Measurements from ENCODE around the gene IL4R. TPM values are rescaled to one million over a fixed set of nuclear protein-coding genes. Genes with fewer than 3 reads are reported as not detected.

The IL4R gene
- total RNA-seq, 1 donor from 2014 or later, result 7.8 TPM

DNA sequence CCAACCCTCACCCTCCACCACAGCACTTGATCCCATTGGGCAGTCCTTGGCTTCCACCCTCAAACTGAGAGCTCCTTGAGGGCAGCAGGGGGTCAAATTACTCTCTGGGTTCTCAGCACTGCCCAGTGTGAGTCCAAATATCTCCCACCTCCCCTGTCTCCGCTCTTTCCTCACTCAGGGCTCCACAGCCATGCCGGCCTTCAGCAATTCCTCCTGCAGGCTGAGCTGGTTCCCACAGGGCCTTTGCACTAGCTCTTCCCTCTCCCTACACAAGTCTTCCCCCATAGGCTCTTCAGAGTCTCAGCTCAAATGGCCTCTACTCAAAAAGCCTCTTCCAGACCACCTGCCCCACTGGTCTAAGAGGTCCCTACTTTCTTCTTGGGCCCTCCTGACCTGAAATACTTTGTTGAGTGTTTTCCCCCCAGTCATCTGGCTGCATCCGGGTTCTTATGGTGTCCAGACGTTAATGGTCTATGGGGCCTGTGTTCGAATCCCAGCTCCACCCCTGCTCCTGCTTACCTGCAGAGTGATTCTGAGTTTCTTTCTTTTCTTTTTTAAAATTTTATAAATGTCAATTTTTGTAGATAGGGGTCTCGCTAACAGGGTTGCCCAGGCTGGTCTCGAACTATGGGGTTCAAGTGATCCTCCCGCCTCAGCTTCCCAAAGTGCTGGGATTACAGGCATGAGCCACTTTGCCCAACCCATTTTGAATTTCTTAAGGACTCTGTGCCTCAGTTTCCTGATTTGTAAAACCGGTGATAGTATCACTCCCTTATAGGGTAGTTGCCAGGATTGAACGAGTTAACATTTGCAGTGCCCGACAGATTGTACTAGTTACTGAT lies 973 bp upstream of the IL4R start:
- Histone ChIP-seq H3K9ac (ENCODE audit: low read depth in 1 of 3, low read length in 3 of 3) (peak overlapping the region; percentile 14 to 66 (median 62)), H3K27ac (ENCODE audit: low read depth, low read length) (peak overlapping the region; percentile 95)

GRCh38 chr16:27314161-27314723 lies 468 bp downstream of the IL4R start:
- Histone ChIP-seq H3K27ac (ENCODE audit: low read depth, low read length) (peak overlapping the region; percentile 95), H3K9ac (ENCODE audit: low read depth in 1 of 3, low read length in 3 of 3) (peak overlapping the region; percentile 82 to 85 (median 83)), H3K36me3 (ENCODE audit: control insufficient read depth in 3 of 3, insufficient read depth in 3 of 3, low read length in 3 of 3) (no peaks in the 10 kb centered on the region), H3K4me3 (ENCODE audit: low read length in 3 of 3) (peak overlapping the region; percentile 66 to 75 (median 69)), H3K4me1 (ENCODE audit: control insufficient read depth in 3 of 3, insufficient read depth in 3 of 3, low read length in 3 of 3) (peaks cover 12 to 35% (median 16%) of the 10 kb centered on the region in 3 donors), H3K27me3 (ENCODE audit: control insufficient read depth in 3 of 3, insufficient read depth in 3 of 3, low read length in 3 of 3) (peaks cover 2 to 27% (median 12%) of the 10 kb centered on the region in 3 donors), H3K9me3 (ENCODE audit: control insufficient read depth in 3 of 3, low read length in 3 of 3) (no peaks in the 10 kb centered on the region)

More for the DNA sequence above, 973 bp upstream of the IL4R start:
- peaks cover 0 to 3% (median 2%) of the 10 kb centered on the region in 3 donors for H3K9me3 ChIP-seq (ENCODE audit: control insufficient read depth in 3 of 3, low read length in 3 of 3)
- peaks cover 0 to 27% (median 12%) of the 10 kb centered on the region in 3 donors for H3K27me3 ChIP-seq (ENCODE audit: control insufficient read depth in 3 of 3, insufficient read depth in 3 of 3, low read length in 3 of 3)
- H3K4me1 ChIP-seq (ENCODE audit: control insufficient read depth in 3 of 3, insufficient read depth in 3 of 3, low read length in 3 of 3), result peaks cover 12 to 25% (median 13%) of the 10 kb centered on the region in 3 donors
- no peaks in the 10 kb centered on the region for H3K36me3 ChIP-seq (ENCODE audit: control insufficient read depth in 3 of 3, insufficient read depth in 3 of 3, low read length in 3 of 3)
- H3K4me3 ChIP-seq (ENCODE audit: low read length in 3 of 3), result peak overlapping the region; percentile 45 to 66 (median 60)

GRCh38 chr16:27314986-27315332 lies 1.2 kb downstream of the IL4R start:
- Histone ChIP-seq H3K4me3 (ENCODE audit: low read length in 3 of 3) (peak overlapping the region; percentile 52 to 62 (median 56)), H3K27ac (ENCODE audit: low read depth, low read length) (peak overlapping the region; percentile 95), H3K36me3 (ENCODE audit: control insufficient read depth in 3 of 3, insufficient read depth in 3 of 3, low read length in 3 of 3) (no peaks in the 10 kb centered on the region), H3K4me1 (ENCODE audit: control insufficient read depth in 3 of 3, insufficient read depth in 3 of 3, low read length in 3 of 3) (peaks cover 12 to 35% (median 16%) of the 10 kb centered on the region in 3 donors), H3K9ac (ENCODE audit: low read depth in 1 of 3, low read length in 3 of 3) (peak overlapping the region; percentile 13 to 85 (median 54)), H3K27me3 (ENCODE audit: control insufficient read depth in 3 of 3, insufficient read depth in 3 of 3, low read length in 3 of 3) (peaks cover 2 to 27% (median 12%) of the 10 kb centered on the region in 3 donors), H3K9me3 (ENCODE audit: control insufficient read depth in 3 of 3, low read length in 3 of 3) (no peaks in the 10 kb centered on the region)

DNA sequence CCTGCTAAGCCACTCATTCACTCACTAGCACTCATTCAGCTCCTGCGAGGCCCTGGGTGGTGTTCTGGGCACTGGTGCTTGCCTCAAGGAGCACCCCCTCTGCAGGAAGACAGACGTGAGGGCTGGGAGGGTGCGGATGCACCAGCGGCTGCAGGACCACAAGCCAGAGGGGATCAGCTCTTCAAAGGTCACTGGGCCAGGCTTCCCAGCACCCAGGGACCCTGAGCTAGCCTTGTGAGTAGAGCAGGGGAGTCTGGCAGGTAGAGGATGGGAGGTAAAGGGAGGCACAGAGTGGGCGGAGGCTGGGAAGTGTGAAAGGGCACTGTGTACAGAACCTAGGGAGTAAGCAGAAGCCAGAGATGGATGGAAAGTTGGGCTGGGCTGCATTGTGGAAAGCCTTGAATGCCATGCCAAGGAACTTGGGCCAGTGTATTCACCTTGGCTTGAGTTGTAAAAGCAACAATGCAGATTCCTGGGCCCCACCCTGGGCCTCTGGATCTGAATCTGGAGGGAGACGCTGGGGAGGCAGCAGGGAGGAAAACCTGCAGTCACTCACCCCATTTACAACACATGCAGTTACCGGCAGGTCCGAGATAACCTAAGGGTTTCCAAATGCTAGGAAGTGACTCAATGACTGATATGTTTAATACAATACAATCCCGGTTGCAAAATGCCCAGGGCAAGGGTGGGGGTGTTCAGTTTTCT lies 1.7 kb downstream of the IL4R start:
- Histone ChIP-seq H3K9me3 (ENCODE audit: control insufficient read depth in 3 of 3, low read length in 3 of 3) (no peaks in the 10 kb centered on the region), H3K36me3 (ENCODE audit: control insufficient read depth in 3 of 3, insufficient read depth in 3 of 3, low read length in 3 of 3) (no peaks in the 10 kb centered on the region), H3K27me3 (ENCODE audit: control insufficient read depth in 3 of 3, insufficient read depth in 3 of 3, low read length in 3 of 3) (peaks cover 2 to 27% (median 12%) of the 10 kb centered on the region in 3 donors), H3K4me3 (ENCODE audit: low read length in 3 of 3) (peak overlapping the region; percentile 52 to 62 (median 56)), H3K9ac (ENCODE audit: low read depth in 1 of 3, low read length in 3 of 3) (peak overlapping the region; percentile 13 to 85 (median 54)), H3K4me1 (ENCODE audit: control insufficient read depth in 3 of 3, insufficient read depth in 3 of 3, low read length in 3 of 3) (peaks cover 12 to 38% (median 16%) of the 10 kb centered on the region in 3 donors), H3K27ac (ENCODE audit: low read depth, low read length) (peak overlapping the region; percentile 95)

- H3K36me3 ChIP-seq (ENCODE audit: control insufficient read depth in 3 of 3, insufficient read depth in 3 of 3, low read length in 3 of 3), result no peaks in the 10 kb centered on the region
- peaks cover 12 to 42% (median 16%) of the 10 kb centered on the region in 3 donors for H3K4me1 ChIP-seq (ENCODE audit: control insufficient read depth in 3 of 3, insufficient read depth in 3 of 3, low read length in 3 of 3)
- H3K9me3 ChIP-seq (ENCODE audit: control insufficient read depth in 3 of 3, low read length in 3 of 3), result no peaks in the 10 kb centered on the region
- no peak overlapping the region for H3K4me3 ChIP-seq (ENCODE audit: low read length in 3 of 3)
- peak overlapping the region in 1 of 3 donors; percentile 85 for H3K9ac ChIP-seq (ENCODE audit: low read depth in 1 of 3, low read length in 3 of 3)
- peak overlapping the region; percentile 95 for H3K27ac ChIP-seq (ENCODE audit: low read depth, low read length)
- H3K27me3 ChIP-seq (ENCODE audit: control insufficient read depth in 3 of 3, insufficient read depth in 3 of 3, low read length in 3 of 3), result peaks cover 2 to 27% (median 12%) of the 10 kb centered on the region in 3 donors
Measured at GRCh38 chr16:27316038-27316680, 2.4 kb downstream of the IL4R start.

DNA sequence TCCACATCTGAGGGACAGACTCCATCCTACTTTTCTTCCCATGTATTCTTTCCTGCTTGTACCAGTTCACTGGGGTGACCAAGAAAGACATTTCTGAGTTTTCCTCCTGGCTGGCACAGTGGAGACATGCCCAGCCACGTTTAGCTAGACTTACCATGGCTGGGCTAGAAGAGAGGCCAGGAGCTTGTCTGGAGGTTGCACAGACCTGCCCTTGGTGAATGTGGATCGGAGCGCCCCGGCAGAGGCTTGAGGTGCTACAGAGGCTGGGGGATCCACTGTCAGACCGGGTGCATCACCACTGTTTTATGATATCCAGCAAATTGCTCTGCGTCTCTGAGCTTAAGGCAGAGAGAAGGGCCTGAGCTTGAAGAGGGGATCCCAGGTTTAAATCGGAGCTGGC lies 3.5 kb downstream of the IL4R start:
- H3K4me1 ChIP-seq (ENCODE audit: control insufficient read depth in 3 of 3, insufficient read depth in 3 of 3, low read length in 3 of 3), result peaks cover 12 to 42% (median 16%) of the 10 kb centered on the region in 3 donors
- H3K4me3 ChIP-seq (ENCODE audit: low read length in 3 of 3), result no peak overlapping the region
- H3K9ac ChIP-seq (ENCODE audit: low read depth in 1 of 3, low read length in 3 of 3), result no peak overlapping the region

GRCh38 chr16:27317738-27318391 lies 4.1 kb downstream of the IL4R start:
- H3K4me1 ChIP-seq (ENCODE audit: control insufficient read depth in 3 of 3, insufficient read depth in 3 of 3, low read length in 3 of 3), result peaks cover 12 to 42% (median 16%) of the 10 kb centered on the region in 3 donors
- no peaks in the 10 kb centered on the region for H3K9me3 ChIP-seq (ENCODE audit: control insufficient read depth in 3 of 3, low read length in 3 of 3)
- peaks cover 2 to 12% (median 7%) of the 10 kb centered on the region in 3 donors for H3K27me3 ChIP-seq (ENCODE audit: control insufficient read depth in 3 of 3, insufficient read depth in 3 of 3, low read length in 3 of 3)
- H3K36me3 ChIP-seq (ENCODE audit: control insufficient read depth in 3 of 3, insufficient read depth in 3 of 3, low read length in 3 of 3), result no peaks in the 10 kb centered on the region
- no peak overlapping the region for H3K9ac ChIP-seq (ENCODE audit: low read depth in 1 of 3, low read length in 3 of 3)
- H3K27ac ChIP-seq (ENCODE audit: low read depth, low read length), result no peak overlapping the region
- H3K4me3 ChIP-seq (ENCODE audit: low read length in 3 of 3), result no peak overlapping the region

More for the DNA sequence above, 3.5 kb downstream of the IL4R start:
- H3K27ac ChIP-seq (ENCODE audit: low read depth, low read length), result peak overlapping the region; percentile 95
- H3K36me3 ChIP-seq (ENCODE audit: control insufficient read depth in 3 of 3, insufficient read depth in 3 of 3, low read length in 3 of 3), result no peaks in the 10 kb centered on the region
- peaks cover 2 to 17% (median 12%) of the 10 kb centered on the region in 3 donors for H3K27me3 ChIP-seq (ENCODE audit: control insufficient read depth in 3 of 3, insufficient read depth in 3 of 3, low read length in 3 of 3)
- no peaks in the 10 kb centered on the region for H3K9me3 ChIP-seq (ENCODE audit: control insufficient read depth in 3 of 3, low read length in 3 of 3)

GRCh38 chr16:27318392-27319256 lies 4.8 kb downstream of the IL4R start:
- Histone ChIP-seq H3K36me3 (ENCODE audit: control insufficient read depth in 3 of 3, insufficient read depth in 3 of 3, low read length in 3 of 3) (no peaks in the 10 kb centered on the region), H3K9ac (ENCODE audit: low read depth in 1 of 3, low read length in 3 of 3) (no peak overlapping the region), H3K9me3 (ENCODE audit: control insufficient read depth in 3 of 3, low read length in 3 of 3) (no peaks in the 10 kb centered on the region), H3K4me1 (ENCODE audit: control insufficient read depth in 3 of 3, insufficient read depth in 3 of 3, low read length in 3 of 3) (peaks cover 15 to 37% (median 16%) of the 10 kb centered on the region in 3 donors), H3K27me3 (ENCODE audit: control insufficient read depth in 3 of 3, insufficient read depth in 3 of 3, low read length in 3 of 3) (peaks cover 2 to 7% (median 3%) of the 10 kb centered on the region in 3 donors), H3K4me3 (ENCODE audit: low read length in 3 of 3) (no peak overlapping the region), H3K27ac (ENCODE audit: low read depth, low read length) (peak overlapping the region; percentile 34)
